KOPT-K1 (cell line): ENCODE data around the gene ZNF423.

Experiments
- H3K27ac ChIP-seq: fragments of 200-600 bp; sonication (generic); 2 replicates; pipeline ENCODE4 v1.5.1; 2016; ENCODE audit warnings: antibody characterized with exemption, mild to moderate bottlenecking, low read depth, low read length; ENCODE audit not compliant: poor library complexity, severe bottlenecking
- H3K36me3 ChIP-seq: fragments of 200-600 bp; sonication (generic); 2 replicates; pipeline ENCODE4 v1.5.1; 2017; ENCODE audit warnings: antibody characterized with exemption, mild to moderate bottlenecking, low read length, moderate library complexity; ENCODE audit not compliant: insufficient read depth
- H3K9me3 ChIP-seq: fragments of 200-600 bp; sonication (generic); 2 replicates; pipeline ENCODE4 v1.5.1; 2017; ENCODE audit warnings: antibody characterized with exemption, low read length, mild to moderate bottlenecking; ENCODE audit not compliant: insufficient read depth, poor library complexity, severe bottlenecking

The ZNF423 gene

DNA sequence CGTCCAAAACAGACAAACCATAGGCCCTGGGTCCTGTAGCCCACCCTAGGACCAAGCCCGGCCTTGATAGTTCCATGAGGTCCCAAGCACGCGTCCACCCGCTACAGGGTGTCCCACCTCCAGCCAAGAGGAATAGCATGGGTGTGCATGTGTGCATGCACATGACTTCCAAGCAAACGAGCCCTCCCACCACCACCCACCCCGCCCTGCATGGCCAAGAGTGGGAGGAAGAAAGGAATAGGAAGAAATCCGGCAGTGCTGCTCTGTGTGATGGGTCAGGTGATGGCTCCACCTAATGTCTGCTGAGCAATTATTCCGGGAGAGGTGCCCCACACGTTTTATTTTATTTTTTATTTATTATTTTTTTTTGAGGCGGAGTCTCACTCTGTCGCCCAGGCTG is 184.6 kb downstream of the ZNF423 start:
- no peak overlapping the region for H3K27ac ChIP-seq
- no peaks in the 10 kb centered on the region for H3K36me3 ChIP-seq
- H3K9me3 ChIP-seq, result no peaks in the 10 kb centered on the region

DNA sequence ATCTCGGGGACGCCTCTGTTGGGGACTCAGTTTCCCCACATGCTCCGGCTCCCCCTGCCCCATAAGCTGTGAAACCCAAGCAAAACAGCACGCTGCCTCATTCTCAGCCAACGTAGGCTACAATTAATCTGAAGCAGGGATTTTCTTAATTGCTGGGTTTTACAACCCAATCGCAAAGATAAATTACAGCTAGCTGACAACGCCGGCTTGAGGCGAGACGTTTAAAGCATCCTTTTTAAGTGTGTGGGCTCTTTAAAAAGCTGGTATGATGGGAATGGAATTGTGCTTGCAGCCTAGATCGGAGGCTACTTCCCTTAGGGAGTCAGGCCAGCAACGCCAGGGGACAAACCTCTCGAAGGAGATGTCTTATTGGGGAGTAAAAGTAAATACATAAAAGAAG is 185.3 kb downstream of the ZNF423 start:
- Histone ChIP-seq H3K9me3 (no peaks in the 10 kb centered on the region), H3K36me3 (no peaks in the 10 kb centered on the region), H3K27ac (no peak overlapping the region)

DNA sequence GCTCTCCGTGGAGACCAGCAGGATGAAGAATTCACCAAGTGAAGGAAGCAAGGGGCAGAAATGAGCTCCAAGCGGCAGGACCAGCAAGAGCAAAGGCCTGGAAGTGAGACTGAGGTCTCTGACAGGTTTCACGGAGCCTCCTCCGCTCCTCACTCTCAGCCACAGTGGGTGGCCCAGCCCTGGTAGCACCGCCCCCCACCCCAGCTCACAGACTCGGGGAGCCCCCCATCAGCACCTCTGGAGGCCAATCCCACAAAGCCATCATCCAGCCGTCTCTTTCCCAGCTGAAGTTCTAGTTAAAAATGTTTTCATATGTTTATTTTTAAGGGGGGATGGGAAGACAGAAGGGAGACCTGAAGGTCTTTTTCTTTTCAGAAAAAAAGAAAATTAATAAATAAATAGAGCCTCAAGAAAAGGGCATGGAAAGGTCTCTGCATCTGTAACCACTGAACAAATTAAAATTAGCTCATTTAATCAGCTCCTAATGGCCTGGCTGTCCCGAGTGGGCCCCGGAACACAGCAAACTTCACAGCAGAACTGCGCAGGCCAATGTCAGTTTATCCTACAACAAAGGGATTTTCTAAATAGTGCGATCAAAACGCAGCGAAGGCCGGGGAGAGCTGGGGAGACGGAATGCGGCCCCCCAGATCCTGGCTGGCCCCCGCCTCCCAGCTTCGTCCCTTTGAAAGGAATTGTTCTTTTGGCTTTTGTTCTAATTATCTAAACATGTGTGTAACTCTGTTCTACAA is 190.3 kb downstream of the ZNF423 start:
- Histone ChIP-seq H3K27ac (no peak overlapping the region), H3K9me3 (no peaks in the 10 kb centered on the region), H3K36me3 (no peaks in the 10 kb centered on the region)

DNA sequence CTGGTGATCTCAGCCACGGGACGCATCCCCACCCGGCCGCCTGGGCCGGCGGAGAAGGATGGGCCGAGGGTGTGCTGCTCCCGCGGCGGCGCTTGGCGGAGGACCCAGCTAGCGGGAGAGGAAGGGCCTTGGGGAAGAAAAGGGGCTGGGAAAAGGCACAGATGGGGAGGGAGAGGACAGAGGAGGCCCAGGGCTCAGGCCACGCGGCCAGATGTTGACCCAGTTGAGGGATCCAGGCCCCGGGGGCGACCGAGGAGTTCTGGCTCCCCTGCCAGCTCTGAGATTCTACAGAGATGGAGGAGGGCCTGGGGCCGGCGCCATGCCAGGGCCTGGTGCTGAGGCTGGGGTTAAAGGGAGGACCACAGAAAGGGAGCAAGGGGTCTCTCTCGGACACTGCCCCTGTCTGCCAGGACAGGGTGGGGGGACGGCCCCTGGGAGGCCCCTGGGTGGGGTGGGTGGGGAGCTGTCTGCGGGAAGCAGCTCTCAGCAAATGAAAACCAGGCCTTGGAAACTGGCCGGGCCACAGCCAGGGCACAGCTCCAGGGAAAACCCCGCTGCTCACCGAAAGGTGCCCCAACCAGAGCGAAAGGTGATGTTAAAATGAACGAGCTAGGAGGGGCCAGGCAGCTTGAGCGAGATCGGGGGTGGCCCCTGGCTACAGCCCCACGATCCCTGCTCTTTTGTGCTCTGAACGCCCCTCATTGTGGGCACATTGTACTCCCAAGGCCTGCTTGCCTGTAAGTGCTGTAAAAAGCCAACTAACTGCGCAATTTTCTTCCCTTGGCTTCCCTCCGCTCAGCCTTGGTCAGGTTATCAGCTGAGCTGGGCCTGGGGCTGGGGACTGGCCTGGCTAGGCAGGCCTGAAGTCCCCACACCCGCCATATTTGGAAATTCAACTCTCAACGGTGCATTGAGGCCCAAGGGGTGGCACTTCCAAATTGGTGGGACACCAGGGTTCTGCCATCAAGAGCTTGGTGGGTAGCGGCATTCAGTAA is 191.4 kb downstream of the ZNF423 start:
- no peaks in the 10 kb centered on the region for H3K36me3 ChIP-seq
- no peaks in the 10 kb centered on the region for H3K9me3 ChIP-seq
- no peak overlapping the region for H3K27ac ChIP-seq

DNA sequence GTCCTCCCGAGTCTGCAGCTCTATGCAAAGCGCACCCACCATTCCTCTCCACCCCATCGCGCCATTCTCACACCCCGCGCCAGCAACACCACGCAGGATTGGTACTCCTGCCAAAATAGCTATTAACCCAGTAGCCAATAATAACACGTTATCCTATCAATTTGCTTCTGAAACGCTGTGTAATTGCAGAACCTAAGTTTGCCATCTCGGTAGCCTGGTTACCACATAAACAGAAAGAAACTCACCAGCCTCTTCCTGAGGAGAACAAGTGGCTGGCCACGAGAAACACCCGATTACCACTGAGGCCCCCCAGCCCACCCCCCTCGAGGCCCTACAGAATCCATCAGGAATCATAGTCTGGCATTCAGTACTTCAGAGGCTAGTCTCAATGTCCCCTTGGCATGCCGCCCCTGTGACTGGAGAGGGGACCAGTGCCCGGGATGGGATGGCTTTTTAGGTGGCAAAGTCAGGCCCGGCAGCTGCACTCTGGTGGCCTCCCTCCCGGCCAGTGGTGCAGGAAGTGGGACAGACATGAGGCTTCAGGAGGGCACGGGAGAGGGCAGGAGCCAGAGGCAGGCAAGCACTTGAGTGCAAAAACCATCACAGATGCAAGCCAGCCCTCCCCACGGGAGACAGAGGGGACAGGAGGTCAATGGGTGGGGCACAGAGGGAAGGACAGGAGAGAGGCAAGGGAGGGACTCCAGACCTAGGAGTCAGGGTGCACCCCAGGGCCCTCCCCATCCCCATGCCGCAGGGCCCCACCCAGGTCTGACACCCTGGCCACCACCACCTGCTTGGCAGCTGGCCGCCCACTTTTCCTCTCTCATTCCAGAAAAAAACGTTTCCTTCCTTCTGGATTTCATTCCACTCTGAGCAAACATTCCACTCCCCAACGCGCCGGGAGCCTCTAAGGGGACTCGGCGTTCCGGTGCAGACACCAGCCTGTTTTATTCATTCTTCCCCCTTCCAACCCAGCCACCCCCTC is 192.5 kb downstream of the ZNF423 start:
- no peaks in the 10 kb centered on the region for H3K9me3 ChIP-seq
- H3K36me3 ChIP-seq, result no peaks in the 10 kb centered on the region
- H3K27ac ChIP-seq, result no peak overlapping the region

DNA sequence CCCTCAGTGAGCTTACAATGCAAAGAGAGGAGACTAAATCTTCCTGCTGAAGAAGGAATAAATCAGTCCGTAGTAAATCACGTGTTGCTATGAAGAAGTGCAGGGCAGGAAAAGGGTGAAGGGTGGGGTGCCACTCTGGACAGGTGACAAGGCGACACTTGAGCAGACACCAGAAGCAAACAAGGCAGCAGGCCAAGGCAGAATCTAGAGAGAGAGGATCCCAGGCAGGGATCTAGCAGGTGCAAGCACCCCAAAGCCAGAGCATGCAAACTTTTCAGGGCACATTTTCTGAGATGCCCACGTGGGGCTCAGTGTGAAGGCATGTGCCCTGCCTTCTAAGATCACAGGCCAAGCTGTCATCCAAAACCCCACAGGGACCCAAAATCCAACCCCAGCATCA is 193.3 kb downstream of the ZNF423 start:
- H3K27ac ChIP-seq, result no peak overlapping the region
- H3K36me3 ChIP-seq, result no peaks in the 10 kb centered on the region
- no peaks in the 10 kb centered on the region for H3K9me3 ChIP-seq

DNA sequence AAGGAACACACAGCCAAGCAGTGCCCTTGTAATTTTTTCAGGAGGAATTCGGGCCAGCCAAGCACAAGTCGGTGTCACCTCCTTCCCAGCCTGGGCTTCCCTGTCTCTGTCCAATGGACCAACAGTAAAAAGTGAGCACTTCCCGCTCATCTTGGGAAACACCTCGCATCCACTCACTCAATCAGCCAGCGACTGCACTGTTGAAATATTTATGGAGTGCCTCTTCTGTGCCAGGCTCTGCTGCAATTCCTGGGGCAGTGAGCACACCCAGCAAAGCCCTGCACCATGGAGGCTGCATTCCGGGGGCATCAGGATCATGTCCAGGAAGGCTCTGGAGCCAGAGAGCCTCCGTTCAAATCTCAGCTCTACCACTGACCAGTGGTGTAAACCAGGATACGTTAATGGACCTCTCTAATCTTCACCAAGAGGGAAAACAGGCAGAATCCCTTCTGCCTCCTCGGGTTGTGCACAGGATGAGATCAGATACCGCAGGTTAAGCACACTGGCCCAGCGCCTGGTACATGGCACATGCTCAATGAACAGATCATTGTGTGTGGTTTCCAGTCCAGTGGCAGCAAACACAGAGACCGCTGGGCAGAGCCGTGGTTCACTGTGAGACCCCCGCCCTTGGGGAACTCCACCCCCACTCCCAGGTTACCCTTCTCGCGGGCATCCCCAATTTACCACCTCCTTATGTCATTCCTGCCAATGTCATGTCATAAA is 194.3 kb downstream of the ZNF423 start:
- no peaks in the 10 kb centered on the region for H3K36me3 ChIP-seq
- no peak overlapping the region for H3K27ac ChIP-seq
- no peaks in the 10 kb centered on the region for H3K9me3 ChIP-seq

DNA sequence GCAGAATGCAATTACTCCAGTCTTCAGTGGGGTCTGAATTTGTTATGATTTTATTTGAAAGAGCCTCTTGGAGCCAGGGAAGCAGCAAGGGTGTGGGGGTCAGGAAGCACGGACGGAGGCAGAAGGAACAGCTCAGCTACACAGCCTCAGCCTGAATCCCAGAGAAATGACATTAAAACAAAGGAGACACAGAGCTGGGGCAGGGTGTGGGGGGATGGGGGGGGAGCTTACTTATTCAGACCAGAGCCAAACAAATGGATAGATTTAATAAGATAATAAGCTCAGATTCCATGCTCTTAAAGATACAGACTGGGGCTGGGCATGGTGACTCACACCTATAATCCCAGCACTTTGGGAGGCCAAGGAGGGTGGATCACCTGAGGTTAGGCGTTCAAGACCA is 195.3 kb downstream of the ZNF423 start:
- H3K27ac ChIP-seq, result no peak overlapping the region
- H3K9me3 ChIP-seq, result no peaks in the 10 kb centered on the region
- no peaks in the 10 kb centered on the region for H3K36me3 ChIP-seq

DNA sequence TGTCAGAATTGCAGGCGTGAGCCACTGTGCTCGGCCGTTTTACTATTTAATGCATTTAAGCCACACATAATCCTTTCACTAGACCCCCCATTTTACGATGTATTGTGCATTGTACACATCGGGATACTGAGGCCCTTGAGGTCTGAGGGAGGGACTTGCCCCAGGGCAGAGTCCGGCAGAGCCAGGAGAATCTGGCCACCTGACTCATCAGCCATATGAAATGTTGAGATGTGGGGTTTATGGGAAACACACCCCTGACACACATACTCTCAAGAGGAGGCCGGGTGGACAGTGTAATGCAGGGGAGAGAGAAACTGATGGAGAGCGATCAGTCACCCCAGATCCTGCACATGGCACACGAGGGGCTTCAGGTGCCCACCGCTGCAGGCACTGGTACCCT is 196.6 kb downstream of the ZNF423 start:
- Histone ChIP-seq H3K36me3 (no peaks in the 10 kb centered on the region), H3K9me3 (no peaks in the 10 kb centered on the region), H3K27ac (no peak overlapping the region)

DNA sequence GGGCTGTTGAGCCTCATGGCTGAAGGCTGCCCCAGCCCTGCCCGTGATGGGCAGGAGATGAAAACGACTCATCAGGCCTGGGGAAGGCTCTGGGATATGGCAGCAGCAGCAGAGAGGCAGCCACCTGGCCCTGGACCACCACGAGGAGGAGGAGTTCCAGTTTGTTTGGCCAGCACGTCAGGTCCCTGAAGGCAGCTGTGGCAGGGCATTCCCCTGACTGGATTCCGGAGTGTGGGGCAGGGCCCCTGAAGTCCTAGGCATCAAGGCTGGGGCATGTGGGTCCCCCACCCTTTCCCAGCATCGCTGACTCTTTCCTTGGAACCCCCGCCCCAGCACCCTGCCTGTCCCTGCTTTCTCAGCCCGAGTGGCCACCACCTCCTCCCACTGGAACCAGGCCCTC is 197.4 kb downstream of the ZNF423 start:
- no peak overlapping the region for H3K27ac ChIP-seq
- H3K36me3 ChIP-seq, result no peaks in the 10 kb centered on the region

DNA sequence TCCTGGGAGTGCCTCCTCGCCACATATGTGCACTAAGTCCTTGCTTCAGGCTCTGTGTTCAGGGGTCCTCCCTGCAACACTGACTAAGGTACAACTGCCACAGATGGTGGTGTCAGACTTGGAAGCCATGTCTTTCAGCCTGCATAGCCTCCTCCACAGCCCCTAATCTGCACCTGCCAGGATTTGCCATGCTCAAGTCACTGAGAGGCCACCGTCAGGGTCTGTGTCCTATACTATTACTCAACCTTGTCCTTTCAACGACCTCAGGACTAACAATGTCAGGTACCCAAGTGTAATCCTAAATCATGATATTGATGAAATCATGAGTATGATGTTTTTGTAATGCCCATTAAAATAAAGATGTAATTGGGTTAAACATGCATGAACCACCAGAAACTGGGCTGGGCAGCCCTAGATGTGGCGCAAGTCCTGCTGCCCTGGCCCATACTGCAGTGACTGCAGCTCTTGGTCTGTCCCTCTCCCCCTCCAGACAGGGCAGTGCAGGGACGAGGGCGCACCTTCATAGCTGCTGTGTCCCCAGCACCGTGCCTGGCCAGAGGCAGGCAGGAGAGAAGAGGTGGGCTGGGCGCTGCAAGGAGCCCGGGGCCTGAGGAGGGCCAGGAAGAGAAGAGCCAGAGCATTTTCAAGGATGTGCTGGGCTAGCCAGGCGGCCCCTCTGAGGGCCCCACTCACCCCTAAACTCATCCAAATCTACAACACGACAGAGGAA is 198.0 kb downstream of the ZNF423 start:
- no peak overlapping the region for H3K27ac ChIP-seq
- H3K36me3 ChIP-seq, result no peaks in the 10 kb centered on the region
- H3K9me3 ChIP-seq, result no peaks in the 10 kb centered on the region

More for the DNA sequence above, 197.4 kb downstream of the ZNF423 start:
- no peaks in the 10 kb centered on the region for H3K9me3 ChIP-seq

DNA sequence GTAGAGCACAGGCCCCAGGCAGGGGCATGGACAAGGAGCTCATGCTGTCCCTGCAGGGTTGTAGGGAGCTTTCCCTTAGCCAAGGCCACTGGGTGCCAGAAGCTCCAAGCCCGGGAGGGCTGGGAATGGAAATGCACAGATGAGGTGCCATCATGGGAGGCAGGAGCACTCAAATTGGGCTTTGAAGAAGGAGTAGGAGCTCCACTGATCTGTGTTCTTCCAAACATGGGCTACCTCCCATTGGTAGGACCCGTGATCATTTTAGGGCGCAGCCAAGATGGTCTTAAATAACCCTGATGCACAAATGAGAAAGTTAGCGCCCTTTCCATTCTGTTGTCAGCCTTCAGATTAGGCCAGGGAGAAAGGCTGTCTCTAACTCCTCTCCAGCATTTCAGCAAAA is 201.5 kb downstream of the ZNF423 start:
- Histone ChIP-seq H3K36me3 (no peaks in the 10 kb centered on the region), H3K27ac (no peak overlapping the region), H3K9me3 (no peaks in the 10 kb centered on the region)

DNA sequence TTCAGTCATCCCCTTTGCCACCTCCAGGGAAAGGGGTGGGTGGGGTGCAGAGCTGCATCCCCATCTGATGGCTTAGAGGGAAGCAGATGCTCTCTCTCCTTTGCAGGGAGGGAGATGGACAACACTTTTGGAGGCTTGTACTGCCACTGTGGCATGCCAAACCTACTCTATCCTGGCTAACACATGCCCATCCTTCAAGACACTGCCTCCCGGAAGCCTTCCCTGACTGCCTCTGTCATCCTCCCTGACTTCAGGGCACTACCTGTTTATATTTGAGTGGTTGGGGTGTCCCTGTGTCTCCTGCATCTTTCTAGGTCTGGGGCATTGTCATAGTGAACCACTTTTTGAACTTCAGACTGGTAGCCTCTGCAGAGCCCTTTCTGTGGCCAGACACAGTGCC is 202.3 kb downstream of the ZNF423 start:
- Histone ChIP-seq H3K36me3 (no peaks in the 10 kb centered on the region), H3K27ac (no peak overlapping the region), H3K9me3 (peaks cover 4% of the 10 kb centered on the region)

DNA sequence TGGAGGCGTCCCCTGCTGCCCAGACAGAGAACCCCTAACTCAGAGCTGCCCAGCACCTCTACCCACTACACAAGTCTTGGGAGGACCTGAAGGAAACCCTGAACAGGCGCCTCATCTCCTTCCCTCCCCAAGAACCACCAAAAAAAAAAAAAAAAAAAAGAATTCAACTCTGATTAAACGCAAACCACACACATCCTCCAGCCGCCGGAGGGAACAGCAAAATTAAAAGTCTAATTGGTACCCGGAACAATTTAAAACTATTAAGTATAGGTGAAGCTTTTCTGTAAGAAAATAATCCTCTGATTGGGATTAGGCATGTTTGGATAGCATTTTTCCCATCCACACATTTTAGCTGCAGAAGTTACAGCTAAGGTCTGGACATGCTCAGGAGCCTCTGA is 202.7 kb downstream of the ZNF423 start:
- Histone ChIP-seq H3K9me3 (peaks cover 6% of the 10 kb centered on the region), H3K36me3 (no peaks in the 10 kb centered on the region), H3K27ac (no peak overlapping the region)
